Astrocyte (in vitro differentiated cells and primary cell): Measurements from ENCODE around the gene UBFD1.

Experiments
- CTCF ChIP-seq: IDR thresholded peaks from 2 replicates; pipeline ENCODE4 v1.5.1; 2011; ENCODE audit warnings: low read depth, mild to moderate bottlenecking, inconsistent platforms, low read length, moderate library complexity; ENCODE audit not compliant: insufficient read depth
- EZH2 ChIP-seq: IDR thresholded peaks from 2 replicates; pipeline ENCODE4 v1.6.1; 2012; ENCODE audit warnings: mild to moderate bottlenecking, low read length, inconsistent platforms; ENCODE audit not compliant: insufficient read depth

- TF ChIP-seq CTCF (no peak), EZH2 (no peak)
These were observed 28.8 kb upstream of the UBFD1 start for GRCh38 chr16:23528644-23529310.
